NT2/D1 (cell line): ENCODE data around the gene PICALM.

Source experiments
- SUZ12 ChIP-seq: IDR thresholded peaks from 2 replicates; pipeline ENCODE4 v1.6.1; 2011; ENCODE audit not compliant: insufficient read length, insufficient read depth; ENCODE audit errors: extremely low read depth
- YY1 ChIP-seq: IDR thresholded peaks from 2 replicates; pipeline ENCODE4 v1.6.1; 2011; ENCODE audit not compliant: insufficient read length, insufficient read depth
- ZNF274 ChIP-seq: IDR thresholded peaks from 2 replicates; pipeline ENCODE4 v1.6.1; 2011; ENCODE audit warnings: mild to moderate bottlenecking, low read depth, low read length

DNA sequence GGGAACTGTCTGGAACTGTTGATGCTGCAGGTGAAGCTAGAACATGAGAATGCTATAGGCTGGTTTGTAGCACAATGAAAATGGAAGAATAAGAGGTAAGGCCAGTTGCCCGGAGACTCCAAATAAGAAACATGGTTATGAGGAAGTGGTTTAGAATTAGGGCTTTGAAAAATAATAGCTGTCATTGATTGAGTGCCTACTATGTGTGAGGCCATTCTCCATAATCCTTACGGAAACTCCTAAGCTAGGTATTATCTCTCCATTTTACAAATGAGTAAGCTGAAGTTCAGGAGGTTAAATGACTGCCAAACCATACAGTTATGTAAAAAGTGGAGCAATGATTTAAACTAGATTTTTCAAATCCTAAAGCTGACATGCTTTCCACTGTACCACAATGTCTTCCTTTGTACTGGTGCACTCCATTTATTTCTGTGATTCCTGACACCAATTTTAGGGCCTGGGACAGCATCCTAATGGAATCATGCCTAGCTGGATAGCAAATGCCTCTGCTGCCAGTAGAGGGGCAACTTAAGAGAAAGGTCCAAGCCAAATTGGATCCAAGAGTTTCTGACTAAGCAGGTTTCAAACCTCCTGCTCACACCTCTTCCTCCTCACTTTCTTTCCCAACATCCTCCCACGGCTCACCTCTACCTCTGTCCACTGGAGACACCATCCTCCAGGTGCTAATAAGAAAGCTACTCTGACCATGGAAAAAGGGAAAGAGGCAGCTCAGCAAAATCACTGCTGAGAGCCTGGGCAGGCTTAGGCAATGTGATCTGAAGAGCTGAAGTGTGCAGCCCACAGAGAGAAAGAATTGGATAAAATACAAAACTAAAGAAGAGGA lies 46.9 kb upstream of the PICALM start:
- TF ChIP-seq SUZ12: no peak
- no peak for TF ChIP-seq YY1
- TF ChIP-seq ZNF274: no peak
